RPMI8226 (cell line): ENCODE results near the gene ULK4.
A peak's percentile ranks its signal among the peaks of the same experiment; 100 is the strongest.
"Not testable (repeated sequence)": the region's sequence is repeated elsewhere in the genome, so short reads cannot be mapped to it uniquely, and the experiment has no call there.

Experiments
- DNase-seq: peaks from one replicate; pipeline ENCODE4 v3.0.0-alpha.2; 2015

The ULK4 gene

DNA sequence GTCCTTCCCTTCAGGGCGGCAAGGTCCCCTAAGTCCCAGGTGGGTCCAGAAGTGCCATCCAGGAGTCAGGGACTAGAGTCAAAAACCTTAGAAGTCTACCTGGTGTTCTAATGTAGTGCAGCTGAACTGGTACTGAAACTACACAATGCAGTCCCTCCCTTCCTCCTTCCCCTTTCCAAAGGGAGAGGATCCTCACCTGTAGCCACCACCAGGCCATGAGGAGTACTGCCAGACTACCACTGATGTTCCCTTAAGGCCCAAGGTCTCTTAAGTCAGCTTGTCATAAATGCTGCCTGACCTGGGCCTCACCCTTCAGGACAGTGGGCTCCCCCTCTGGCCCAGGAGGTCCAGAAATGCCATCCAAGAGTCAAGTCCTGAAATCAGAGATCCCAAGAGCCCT is 98.9 kb downstream of the ULK4 start:
- DNase-seq: peak; percentile 16

DNA sequence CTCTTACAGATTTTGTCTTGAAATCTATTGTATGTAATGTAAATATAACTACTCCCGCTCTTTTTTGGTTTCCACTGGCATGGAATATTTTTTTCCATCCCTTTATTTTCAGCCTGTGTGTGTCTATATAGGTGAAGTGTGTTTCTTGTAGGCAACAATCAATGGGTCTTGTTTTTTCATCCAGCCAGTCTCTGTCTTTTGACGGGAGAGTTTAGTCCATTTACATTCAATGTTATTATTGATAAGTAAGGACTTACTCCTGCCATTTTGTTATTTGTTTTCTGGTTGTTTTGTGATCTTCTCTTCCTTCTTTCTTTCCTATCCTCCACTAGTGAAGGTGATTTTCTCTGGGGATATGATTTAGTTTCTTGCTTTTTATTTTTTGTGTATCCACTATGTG is 101.4 kb downstream of the ULK4 start:
- DNase-seq: not testable (repeated sequence)

DNA sequence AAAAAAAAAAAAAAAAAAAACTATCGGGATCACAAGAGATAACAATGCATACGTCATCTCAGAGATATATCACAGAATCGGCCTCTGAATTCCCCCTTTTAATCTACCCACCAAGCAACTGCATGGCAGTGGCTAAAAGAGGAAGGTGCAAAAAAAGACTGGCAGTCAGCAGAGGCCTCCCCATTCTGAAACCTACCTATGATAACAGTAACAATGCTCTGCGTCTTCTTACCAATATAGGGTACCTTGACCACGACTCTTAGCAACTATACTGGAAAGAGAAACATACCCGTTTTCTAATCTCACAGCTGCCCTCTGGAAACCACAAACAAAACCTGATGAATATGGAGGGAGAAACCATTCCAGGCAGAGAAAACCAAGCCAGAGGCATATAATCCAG is 106.9 kb downstream of the ULK4 start:
- DNase-seq: no peak

DNA sequence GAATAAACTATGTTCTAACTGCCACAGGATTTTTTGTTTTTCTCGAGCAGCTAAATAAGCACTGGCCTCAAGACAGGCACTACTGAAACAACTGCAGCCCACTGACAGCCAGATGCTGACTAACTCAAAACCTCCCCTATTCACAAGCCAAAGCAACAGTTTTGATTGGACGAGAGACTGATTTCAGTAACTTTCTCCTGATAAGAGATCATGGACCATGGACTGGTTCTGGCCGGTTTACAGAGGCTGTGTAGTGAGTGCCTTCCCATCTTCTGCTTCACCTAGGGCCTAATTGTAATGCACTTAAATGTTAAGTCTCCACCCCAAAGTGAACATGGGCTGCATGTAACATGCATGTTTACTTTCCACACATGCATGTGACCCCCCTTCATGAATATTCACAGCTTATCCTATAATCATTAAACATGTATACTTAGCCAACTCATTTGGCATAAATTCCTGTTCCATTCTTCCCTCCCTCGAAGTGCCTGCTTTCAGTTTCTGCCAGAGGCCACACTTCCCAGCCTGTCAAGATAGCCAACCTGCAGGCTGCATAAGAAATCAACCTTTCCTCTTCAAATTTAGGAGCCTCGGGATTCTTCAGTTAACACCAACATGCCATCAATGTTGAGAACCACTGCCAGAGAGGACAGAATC is 108.2 kb downstream of the ULK4 start:
- no peak for DNase-seq

DNA sequence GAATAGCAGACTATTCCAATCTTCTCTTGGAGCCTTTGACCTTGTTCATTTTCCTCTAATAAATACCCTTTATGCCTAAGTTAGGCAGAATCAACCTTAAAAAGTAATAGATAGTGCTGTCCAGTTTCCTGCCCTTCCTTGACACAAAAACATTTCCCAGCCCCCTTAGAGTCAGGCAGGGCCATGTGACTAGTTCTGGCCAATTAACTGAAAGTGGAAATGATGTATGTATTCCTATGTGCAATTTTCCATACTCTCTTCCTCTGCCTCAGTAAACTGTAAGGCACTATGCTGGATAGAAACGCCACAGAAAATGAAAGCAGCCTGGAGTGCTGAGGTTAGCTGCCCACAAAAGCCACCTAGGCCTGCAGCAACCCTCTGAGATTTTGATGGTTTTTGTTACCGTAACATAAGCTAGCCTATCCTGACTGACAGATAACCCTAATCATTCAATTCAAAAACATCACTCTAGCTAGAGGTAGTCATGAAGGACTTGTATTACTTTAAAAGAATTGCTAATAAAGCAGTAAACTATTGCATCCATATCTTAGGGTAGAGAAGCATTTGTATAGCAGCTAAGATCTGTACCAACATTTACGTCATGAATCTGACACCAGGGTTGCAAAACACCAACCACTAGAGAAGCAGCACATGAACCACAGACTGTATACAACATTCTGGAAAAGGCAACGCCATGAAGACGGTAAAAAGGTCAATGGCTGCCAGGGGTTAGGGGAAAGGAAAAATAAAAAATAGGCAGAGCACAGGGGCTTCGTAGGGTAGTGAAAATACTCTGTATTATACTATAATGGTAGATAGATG is 112.9 kb downstream of the ULK4 start:
- no peak for DNase-seq

DNA sequence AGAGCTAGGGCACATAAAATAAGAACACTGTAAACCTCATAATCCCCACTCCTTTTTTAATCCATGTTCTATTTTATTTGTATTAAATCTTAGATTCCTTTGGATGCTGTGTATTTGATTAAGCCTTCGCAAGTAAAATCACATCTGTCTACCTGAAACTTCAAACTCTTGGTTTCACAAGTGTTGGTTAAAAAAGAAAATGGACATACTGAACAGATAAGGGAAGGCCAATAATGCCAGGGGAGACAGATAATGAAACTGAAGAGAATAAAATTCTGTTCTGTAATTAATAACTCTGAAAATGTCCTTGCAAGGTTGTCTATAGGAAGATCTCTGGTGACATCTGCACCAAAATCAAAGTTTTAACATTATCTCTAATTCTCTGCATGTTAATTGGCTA is 114.2 kb downstream of the ULK4 start:
- no peak for DNase-seq

DNA sequence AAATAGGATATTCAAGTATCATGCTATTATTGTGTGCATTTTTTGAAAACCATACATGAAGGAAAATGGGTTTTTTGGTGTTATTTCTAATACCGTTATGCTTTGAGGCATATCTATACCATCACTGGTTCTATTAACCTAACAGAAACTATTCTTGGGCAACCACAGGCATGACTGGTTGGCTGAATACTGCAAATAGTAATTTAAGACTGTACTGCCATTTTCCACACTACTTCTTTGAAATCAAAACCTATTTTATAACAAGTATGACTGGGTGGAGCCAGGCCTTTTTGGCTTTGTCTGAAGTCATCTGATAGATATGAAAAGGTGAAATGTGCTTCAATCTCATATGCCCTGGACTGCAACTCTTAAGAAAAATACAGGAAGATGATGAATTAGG is 115.1 kb downstream of the ULK4 start:
- DNase-seq: no peak

DNA sequence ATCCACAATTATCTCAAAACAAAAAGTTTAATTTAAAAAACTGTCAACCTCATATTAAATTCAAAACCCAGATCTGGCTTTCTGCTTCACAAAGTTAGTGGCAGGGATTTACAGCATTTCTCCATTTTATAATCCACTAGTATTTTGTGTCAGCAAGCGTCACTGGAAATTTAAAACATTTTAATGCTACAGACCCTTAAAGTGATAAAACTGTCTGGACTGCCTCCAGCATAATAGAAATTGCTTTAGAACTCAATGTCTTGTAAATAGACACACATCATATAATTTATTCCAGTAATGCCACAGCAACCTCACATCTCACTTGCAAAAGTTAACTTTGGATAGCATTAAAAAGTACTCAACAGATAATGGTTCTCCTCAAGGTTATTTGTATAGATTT is 116.1 kb downstream of the ULK4 start:
- DNase-seq: no peak

DNA sequence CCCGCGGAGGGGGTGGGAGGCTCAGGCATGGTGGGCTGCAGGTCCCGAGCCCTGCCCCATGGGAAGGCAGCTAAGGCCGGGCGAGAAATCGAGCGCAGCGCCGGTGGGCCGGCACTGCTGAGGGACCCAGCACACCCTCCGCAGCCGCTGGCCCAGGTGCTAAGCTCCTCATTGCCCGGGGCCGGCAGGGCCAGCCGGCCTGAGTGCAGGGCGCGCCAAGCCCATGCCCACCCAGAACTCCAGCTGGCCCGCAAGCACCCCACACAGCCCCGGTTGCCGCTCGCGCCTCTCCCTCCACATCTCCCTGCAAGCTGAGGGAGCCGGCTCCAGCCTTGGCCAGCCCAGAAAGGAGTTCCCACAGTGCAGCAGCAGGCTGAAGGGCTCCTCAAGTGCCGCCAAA is 117.6 kb downstream of the ULK4 start:
- DNase-seq: not testable (repeated sequence)

DNA sequence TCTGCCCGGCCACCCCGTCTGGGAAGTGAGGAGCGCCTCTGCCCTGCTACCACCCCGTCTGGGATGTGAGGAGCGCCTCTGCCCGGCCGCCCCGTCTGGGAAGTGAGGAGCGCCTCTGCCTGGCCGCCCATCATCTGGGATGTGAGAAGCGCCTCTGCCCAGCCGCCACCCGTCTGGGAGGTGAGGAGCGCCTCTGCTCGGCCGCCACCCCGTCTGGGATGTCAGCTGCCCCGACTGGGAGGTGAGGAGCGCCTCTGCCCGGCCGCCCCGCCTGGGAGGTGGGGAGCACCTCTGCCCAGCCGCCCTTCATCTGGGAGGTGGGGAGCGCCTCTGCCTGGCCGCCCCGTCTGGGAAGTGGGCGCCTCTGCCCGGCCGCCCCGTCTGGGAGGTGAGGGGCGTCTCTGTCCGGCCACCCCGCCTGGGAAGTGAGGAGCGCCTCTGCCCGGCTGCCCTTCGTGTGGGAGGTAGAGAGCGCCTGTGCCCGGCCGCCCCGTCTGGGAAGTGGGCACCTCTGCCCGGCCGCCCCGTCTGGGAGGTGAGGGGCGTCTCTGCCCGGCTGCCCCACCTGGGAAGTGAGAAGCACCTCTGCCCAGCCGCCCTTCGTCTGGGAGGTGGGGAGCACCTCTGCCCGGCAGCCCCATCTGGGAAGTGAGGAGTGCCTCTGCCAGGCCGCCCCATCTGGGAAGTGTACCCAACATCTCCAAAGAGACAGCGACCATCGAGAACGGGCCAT is 120.8 kb downstream of the ULK4 start:
- DNase-seq: not testable (repeated sequence)

DNA sequence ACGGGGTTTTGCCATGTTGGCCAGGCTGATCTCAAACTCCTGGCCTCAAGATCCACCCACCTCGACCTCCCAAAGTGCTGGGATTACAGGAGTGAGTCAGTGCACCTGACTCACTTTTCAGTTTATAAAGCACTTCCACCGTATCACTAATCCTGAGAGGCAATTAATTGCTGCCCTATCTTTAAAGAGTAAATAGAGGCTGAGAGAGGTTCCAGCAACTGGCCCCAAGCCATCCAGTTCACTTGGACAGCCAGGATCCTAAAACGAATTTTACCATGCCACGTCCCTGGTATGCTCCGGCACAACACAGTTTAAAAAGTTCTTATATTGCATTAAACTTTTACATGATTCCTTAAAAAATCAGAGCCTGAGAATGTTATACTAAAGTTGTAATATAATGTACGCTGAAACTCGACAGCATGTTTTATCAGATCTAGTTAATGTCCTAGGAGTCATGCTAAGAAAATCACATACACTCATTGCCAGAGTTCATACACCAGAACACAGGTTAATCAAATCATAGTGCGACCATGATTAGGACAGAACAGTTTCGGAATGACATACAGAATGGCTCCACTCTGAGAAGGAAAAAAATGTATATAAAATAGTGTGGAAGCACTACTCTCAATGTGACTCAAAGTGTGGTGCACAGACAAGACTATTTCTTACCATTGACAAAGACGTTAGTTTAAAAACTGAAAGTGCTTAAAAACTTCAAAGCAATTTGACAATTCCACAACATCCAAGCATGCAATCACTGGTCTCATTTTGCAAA is 125.4 kb downstream of the ULK4 start:
- DNase-seq: no peak

DNA sequence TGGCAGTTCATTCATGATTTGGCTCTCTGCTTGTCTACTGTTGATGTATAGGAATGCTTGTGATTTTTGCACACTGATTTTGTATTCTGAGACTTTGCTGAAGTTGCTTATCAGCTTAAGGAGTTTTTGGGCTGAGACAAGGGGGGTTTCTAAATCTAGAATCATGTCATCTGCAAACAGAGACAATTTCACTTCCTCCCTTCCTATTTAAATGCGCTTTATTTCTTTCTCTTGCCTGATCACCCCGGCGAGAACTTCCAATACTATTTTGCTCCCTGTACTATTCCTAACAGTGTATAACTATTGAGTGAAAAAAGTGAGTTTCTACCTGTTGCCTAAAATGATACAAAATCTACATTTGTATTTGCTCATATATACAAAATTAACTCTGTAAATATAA is 128.3 kb downstream of the ULK4 start:
- DNase-seq: no peak

DNA sequence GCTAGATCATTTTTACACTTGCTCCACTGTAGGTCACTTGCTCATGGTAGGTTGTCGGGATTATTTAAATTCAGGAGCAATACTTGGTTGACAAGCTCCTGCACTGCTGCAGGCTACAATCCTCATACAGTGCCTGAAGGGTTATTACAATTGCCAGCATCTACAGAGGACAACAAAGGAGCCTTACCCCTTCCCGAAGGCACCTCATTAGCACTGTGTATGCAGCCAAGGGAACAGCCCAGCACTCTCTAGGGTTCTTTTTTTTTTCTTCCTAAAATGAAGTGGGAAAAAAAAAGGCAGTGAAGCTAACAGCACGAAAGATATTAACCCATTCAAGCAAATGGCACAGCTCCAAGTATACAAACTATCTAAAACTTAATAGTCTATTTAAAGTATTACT is 142.7 kb downstream of the ULK4 start:
- no peak for DNase-seq

DNA sequence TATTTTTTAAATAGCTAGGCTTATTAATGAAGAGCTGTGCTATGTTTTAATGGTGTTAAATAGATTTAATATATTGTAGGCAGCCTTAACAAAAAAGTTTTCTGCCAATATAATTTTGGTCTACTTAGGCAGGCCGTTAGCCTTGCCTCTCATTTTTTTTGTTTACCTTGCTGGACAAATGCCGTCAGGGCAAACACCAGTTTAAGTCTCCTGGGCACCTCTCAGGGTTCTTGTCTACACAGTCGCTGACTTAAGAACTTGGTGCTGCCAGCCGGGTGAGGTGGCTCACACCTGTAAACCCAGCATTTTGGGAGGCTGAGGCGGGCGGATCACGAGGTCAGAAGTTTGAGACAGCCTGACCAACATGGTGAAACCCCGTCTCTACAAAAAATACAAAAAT is 153.3 kb downstream of the ULK4 start:
- no peak for DNase-seq

DNA sequence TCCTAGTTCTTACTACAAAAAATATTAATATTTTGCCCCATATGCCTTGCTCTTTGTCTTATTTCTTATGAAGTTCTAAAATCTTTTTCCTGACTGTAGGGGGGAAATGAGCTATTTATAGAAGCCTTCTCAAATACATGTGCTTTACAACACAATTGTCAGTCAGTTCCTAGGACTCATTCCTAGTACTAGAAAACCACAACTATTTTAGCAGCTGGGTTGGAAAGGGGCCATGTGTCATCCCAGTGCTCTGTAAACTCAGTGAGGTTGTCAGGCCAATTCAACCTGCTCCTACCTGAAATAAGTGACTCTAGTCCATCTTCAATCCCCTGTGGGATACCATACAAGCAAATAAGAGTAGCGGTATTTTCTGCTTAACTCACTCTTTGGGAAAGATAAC is 153.8 kb downstream of the ULK4 start:
- no peak for DNase-seq

DNA sequence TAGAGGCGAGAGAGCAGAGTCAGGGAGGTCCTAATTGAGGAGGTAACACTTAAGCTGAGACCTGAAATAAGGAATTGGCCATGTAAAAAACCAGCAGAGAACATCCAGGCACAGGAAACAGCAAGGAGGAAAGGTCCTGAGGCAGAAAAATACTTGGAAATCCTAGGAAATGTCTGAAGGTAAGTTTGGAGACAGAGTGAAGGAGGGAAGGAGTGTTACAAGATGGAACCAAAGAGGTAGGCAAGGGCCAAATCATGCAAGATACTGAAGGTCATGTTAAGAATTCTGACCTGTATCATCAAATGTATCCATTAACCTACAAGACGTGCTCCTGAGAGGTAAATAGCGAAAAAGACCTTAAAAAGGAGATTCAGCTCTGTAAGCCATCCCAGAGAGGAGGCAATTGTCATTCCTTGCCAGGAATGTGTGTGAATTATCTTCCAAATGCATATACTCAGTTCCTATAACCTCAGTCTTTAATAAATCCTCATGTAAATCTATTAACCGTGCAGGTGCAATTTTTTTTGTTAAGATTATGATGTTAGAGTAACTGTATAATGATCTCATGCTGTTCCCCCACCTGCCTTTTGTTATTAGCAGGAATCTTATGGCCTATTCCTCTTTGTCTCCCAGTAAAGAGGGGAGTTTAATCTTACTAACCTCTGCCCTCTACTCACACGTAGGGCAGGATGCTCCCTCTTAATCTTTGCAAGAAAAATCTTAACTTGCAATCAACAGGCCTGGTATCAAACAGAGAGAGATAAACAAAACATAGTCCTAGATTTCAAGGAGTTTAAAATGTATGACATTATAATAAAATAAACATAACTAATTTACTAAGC is 166.9 kb downstream of the ULK4 start:
- no peak for DNase-seq

DNA sequence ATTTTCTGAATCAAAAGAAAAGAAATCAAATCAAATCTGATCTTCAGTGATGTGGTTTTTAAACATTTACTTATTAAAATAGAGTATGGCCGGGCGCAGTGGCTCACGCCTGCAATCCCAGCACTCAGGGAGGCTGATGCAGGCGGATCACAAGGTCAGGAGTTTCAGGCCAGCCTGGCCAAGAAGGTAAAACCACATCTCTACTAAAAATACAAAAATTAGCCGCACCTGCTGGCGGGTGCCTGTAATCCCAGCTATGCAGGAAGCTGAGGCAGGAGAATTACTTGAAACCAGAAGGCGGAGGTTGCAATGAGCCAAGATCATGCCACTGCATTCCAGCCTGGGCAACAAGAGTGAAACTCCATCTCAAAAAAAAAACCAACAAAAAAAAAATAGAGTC is 169.1 kb downstream of the ULK4 start:
- peak; percentile 88 for DNase-seq

DNA sequence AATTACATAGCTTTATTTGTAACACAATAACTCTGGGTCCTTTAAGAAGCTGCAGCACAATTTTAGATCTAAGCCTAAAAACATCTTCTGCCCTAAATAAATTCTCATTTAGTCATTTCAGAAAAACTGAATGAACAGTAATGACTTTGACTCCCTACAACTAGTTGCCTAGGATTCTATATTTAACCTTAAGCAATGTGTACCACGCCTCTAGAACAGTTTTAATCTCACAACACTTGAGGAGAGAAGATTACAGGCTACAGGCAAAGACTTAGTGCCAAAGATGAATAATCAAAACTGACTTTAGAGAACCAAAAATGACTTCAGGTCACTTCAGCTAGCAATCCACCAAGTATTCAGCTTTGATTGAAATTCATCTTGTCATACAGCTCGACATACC is 192.8 kb downstream of the ULK4 start:
- no peak for DNase-seq

DNA sequence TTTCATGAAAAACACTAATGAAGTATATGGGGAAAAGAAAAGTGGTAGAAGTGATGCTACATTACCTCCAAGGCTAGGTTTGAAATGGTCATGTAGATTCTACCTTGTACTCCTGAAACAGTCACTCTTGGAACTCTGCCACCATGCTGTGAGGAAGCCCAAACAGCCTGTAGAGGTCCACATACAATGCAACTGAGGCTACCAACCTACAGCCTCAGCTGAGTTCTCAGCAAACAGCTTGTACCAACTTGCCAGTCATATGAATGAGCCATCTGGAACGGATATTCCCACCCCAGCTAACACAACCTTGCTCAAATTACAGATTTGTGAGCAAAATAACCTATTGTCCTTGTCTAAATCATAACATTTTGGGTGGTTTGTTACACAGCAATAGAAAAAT is 193.5 kb downstream of the ULK4 start:
- DNase-seq: peak; percentile 7

DNA sequence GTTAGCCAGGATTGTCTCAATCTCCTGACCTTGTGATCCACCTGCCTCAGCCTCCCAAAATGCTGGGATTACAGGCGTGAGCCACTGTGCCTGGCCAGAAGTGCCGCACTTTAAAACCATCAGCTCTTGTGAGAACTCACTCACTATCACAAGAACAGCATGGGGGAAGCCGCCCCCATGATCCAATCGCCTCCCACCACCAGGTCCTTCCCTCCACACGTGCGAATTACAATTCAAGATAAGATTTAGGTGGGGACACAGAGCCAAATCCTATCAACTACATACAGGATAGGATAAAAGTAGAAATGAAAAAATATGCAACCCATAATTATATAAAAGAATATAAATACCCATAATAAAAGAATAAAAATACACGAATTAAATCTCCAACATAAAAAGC is 199.0 kb downstream of the ULK4 start:
- DNase-seq: not testable (repeated sequence)

DNA sequence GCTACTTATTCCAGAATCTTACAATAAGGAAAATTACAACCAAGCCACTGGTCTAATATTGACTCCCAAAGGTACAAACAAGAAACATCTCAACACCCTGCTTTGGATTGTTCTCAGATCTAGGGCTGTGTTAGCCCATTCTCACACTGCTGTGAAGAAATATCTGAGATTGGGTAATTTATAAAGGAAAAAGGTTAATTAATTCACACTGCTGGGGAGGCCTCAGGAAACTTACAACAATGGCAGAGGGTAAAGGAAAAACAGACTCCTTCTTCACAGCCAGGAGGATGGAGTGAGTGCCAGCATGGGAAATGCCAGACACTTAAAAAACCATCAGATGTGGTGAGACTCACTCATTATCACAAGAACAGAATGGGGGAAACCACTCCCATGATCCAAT is 208.3 kb downstream of the ULK4 start:
- no peak for DNase-seq

DNA sequence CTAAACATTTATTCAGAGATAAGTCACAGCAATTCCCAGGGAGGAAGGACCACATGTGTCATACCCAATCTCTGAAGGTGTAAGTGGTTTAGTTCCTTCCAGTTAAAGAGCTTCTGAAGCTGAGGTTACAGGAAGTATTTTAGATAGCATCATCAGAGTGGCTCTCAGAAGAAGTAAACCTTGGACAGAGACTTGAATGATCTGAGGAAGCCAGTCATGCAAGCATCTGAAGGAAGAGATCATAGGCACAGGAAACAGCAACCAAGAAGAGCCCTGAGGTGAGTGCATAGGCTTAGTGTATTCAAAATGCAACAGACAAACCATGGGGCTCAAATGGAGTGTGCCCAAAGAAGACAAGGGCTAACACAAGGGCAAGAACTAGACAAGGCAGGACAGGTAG is 210.3 kb downstream of the ULK4 start:
- DNase-seq: no peak
